GM12878 (cell line): ENCODE results near the gene ZBTB34. TPM values are rescaled to one million over a fixed set of nuclear protein-coding genes. Genes with fewer than 3 reads are reported as not detected.

Experiments used
- ATF3 ChIP-seq: IDR thresholded peaks from 2 replicates; pipeline ENCODE4 v1.6.1; 2011; ENCODE audit warnings: low read depth, mild to moderate bottlenecking, low read length, moderate library complexity, borderline replicate concordance; ENCODE audit errors: extremely low read depth
- BCL11A ChIP-seq: IDR thresholded peaks from 2 replicates; pipeline ENCODE4 v1.6.1; 2011; ENCODE audit warnings: low read depth, low read length
- CBX5 ChIP-seq: sonication (generic); IDR thresholded peaks from 2 replicates; pipeline ENCODE4 v1.6.1; 2016; ENCODE audit warnings: low read depth, moderate library complexity, mild to moderate bottlenecking, inconsistent platforms
- DPF2 ChIP-seq: fragments of 450-650 bp; IDR thresholded peaks from 2 replicates; pipeline ENCODE4 v1.6.1; 2017; ENCODE audit warnings: mild to moderate bottlenecking
- ESRRA ChIP-seq: IDR thresholded peaks from 2 replicates; pipeline ENCODE4 v1.6.1; 2012; ENCODE audit warnings: mild to moderate bottlenecking, low read length, improper control_type of control experiment
- HCFC1 ChIP-seq: fragments of 150-350 bp; IDR thresholded peaks from 2 replicates; pipeline ENCODE4 v1.6.1; 2014; ENCODE audit warnings: low read length
- JUNB ChIP-seq: IDR thresholded peaks from 2 replicates; pipeline ENCODE4 v1.6.1; 2016; ENCODE audit warnings: antibody characterized with exemption, mild to moderate bottlenecking
- MTA2 ChIP-seq: fragments of 450-650 bp; IDR thresholded peaks from 2 replicates; pipeline ENCODE4 v1.6.1; 2016; ENCODE audit warnings: low read depth, mild to moderate bottlenecking, moderate library complexity
- NFIC ChIP-seq: IDR thresholded peaks from 2 replicates; pipeline ENCODE4 v1.6.1; 2012; ENCODE audit warnings: low read depth, mild to moderate bottlenecking, inconsistent platforms, low read length, moderate library complexity
- NR2C1 ChIP-seq: fragments of 450-650 bp; IDR thresholded peaks from 2 replicates; pipeline ENCODE4 v1.6.1; 2017; ENCODE audit warnings: antibody characterized with exemption, mild to moderate bottlenecking, moderate library complexity
- PAX8 ChIP-seq: fragments of 450-650 bp; IDR thresholded peaks from 2 replicates; pipeline ENCODE4 v1.6.1; 2017; ENCODE audit warnings: mild to moderate bottlenecking, moderate library complexity
- POLR2A ChIP-seq: IDR thresholded peaks from 2 replicates; pipeline ENCODE4 v1.6.1; 2011; ENCODE audit warnings: low read depth, mild to moderate bottlenecking, low read length
- RUNX3 ChIP-seq: IDR thresholded peaks from 2 replicates; pipeline ENCODE4 v1.6.1; 2012; ENCODE audit warnings: low read length, inconsistent platforms
- TCF3 ChIP-seq: IDR thresholded peaks from 2 replicates; pipeline ENCODE4 v1.6.1; 2012; ENCODE audit warnings: low read depth, mild to moderate bottlenecking, low read length, borderline replicate concordance; ENCODE audit not compliant: insufficient read depth
- WRNIP1 ChIP-seq: IDR thresholded peaks from 2 replicates; pipeline ENCODE4 v1.6.1; 2011; ENCODE audit warnings: low read depth, low read length, improper control_type of control experiment, borderline replicate concordance
- ZBTB33 ChIP-seq: fragments of 450-650 bp; IDR thresholded peaks from 2 replicates; pipeline ENCODE4 v1.6.1; 2017; ENCODE audit warnings: mild to moderate bottlenecking
- polyA plus RNA-seq, 11 experiments: library from polyadenylated mRNA; depleted of rRNA in 4 of 11; unstranded in 6 of 11; stranded (reverse) in 5 of 11; fragments of >200 nt; fragmentation: Nextera tagmentation in 4 of 11; fragmentation: Illumina TruSeq in 1 of 11; extraction: Ambion mirVana in 4 of 11; extraction: Trizol in 1 of 11; gene quantifications; 1 replicate in 1 of 11; 2 replicates in 10 of 11; pipeline versions ENCODE4 v1.2.1 to v1.2.3, GENCODE V29; 2011 to 2016; ENCODE audit warnings: inconsistent platforms in 2 of 11, missing spikeins in 2 of 11, low read depth in 1 of 11
- total RNA-seq, 4 experiments: library from RNA; depleted of rRNA in 3 of 4; stranded (reverse); fragments of >200 nt in 3 of 4; fragmentation: Illumina TruSeq in 1 of 4; extraction: Trizol in 1 of 4; gene quantifications; 2 replicates each; pipeline versions ENCODE4 v1.2.1 to v1.2.3, GENCODE V29; 2013 to 2021
- TF ChIP-seq, protein P1 (sequence below): fragments of 450-650 bp; IDR thresholded peaks from 2 replicates; pipeline ENCODE4 v1.6.1; 2017; ENCODE audit warnings: borderline replicate concordance
- TF ChIP-seq, protein P2 (sequence below): fragments of 450-650 bp; IDR thresholded peaks from 2 replicates; pipeline ENCODE4 v1.6.1; 2017; ENCODE audit warnings: mild to moderate bottlenecking, low read depth, inconsistent platforms; ENCODE audit not compliant: poor library complexity, severe bottlenecking
- TF ChIP-seq, protein P3 (sequence below): IDR thresholded peaks from 2 replicates; pipeline ENCODE4 v1.6.1; 2012; ENCODE audit warnings: low read length, inconsistent platforms
- TF ChIP-seq, protein P4 (sequence below): IDR thresholded peaks from 2 replicates; pipeline ENCODE4 v1.6.1; 2011; ENCODE audit warnings: low read depth, low read length, improper control_type of control experiment, borderline replicate concordance

The ZBTB34 gene
- total and polyA plus RNA-seq, 10 of the 15 experiments (the other 5 are each of a cell fraction or from before 2014, with no cell fraction given) = 0.71 to 11.3 (median 3.8) TPM

DNA sequence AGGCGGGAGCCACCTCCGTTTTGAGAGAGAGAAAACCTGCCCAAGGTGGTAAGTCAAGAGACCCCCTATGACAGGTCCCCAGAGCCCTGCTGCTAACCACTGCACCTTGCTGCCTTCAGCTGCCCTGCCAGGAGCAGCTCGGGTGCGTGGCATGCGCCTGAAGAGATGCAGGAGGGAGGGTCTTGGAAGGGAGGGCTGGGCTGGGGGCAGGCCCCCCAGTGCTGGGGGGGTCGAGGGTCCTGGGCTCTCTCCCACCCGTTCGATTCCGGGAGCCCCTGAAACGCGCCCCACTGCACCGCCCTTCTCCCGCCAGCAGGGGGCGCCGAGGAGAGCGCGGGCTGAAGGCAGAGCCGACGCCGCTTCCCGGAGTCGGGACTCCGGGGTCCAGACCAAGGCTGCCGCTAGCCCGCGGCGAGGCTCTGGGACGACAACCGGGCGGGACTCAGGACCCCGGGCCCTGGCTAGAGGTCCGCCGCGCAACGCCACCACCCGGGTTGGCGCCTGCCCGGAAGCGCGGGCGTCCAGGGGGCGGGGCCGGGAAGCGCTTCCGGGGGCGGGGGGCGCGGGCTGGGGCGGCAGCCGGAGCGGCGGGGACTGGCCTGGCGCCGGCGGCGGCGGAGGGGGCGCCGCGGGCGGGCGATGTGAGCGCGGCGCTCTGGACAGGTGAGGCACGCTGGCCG lies at the start of gene ZBTB34 (continued):
- TF ChIP-seq ZBTB33 = no peak
- peak; percentile 34; the same call in 1 of the 2 replicates for TF ChIP-seq ATF3
- TF ChIP-seq NR2C1 = peak; percentile 91
- TF ChIP-seq, protein P1, sequence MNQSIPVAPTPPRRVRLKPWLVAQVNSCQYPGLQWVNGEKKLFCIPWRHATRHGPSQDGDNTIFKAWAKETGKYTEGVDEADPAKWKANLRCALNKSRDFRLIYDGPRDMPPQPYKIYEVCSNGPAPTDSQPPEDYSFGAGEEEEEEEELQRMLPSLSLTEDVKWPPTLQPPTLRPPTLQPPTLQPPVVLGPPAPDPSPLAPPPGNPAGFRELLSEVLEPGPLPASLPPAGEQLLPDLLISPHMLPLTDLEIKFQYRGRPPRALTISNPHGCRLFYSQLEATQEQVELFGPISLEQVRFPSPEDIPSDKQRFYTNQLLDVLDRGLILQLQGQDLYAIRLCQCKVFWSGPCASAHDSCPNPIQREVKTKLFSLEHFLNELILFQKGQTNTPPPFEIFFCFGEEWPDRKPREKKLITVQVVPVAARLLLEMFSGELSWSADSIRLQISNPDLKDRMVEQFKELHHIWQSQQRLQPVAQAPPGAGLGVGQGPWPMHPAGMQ = no peak
- no peak for TF ChIP-seq RUNX3
- TF ChIP-seq, protein P2, sequence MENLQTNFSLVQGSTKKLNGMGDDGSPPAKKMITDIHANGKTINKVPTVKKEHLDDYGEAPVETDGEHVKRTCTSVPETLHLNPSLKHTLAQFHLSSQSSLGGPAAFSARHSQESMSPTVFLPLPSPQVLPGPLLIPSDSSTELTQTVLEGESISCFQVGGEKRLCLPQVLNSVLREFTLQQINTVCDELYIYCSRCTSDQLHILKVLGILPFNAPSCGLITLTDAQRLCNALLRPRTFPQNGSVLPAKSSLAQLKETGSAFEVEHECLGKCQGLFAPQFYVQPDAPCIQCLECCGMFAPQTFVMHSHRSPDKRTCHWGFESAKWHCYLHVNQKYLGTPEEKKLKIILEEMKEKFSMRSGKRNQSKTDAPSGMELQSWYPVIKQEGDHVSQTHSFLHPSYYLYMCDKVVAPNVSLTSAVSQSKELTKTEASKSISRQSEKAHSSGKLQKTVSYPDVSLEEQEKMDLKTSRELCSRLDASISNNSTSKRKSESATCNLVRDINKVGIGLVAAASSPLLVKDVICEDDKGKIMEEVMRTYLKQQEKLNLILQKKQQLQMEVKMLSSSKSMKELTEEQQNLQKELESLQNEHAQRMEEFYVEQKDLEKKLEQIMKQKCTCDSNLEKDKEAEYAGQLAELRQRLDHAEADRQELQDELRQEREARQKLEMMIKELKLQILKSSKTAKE = no peak
- TF ChIP-seq PAX8 = no peak
- TF ChIP-seq DPF2 = peak; percentile 61
- no peak for TF ChIP-seq ESRRA
- TF ChIP-seq NFIC = no peak
- TF ChIP-seq, protein P3, sequence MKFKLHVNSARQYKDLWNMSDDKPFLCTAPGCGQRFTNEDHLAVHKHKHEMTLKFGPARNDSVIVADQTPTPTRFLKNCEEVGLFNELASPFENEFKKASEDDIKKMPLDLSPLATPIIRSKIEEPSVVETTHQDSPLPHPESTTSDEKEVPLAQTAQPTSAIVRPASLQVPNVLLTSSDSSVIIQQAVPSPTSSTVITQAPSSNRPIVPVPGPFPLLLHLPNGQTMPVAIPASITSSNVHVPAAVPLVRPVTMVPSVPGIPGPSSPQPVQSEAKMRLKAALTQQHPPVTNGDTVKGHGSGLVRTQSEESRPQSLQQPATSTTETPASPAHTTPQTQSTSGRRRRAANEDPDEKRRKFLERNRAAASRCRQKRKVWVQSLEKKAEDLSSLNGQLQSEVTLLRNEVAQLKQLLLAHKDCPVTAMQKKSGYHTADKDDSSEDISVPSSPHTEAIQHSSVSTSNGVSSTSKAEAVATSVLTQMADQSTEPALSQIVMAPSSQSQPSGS = no peak
- TF ChIP-seq CBX5 = no peak
- TF ChIP-seq MTA2 = peak; percentile 44; the same call in 1 of the 2 replicates
- no peak; the same call in 1 of the 2 replicates for TF ChIP-seq TCF3
- no peak for TF ChIP-seq BCL11A
- TF ChIP-seq POLR2A = peak; percentile 91
- TF ChIP-seq WRNIP1 = no peak
- TF ChIP-seq, protein P4, sequence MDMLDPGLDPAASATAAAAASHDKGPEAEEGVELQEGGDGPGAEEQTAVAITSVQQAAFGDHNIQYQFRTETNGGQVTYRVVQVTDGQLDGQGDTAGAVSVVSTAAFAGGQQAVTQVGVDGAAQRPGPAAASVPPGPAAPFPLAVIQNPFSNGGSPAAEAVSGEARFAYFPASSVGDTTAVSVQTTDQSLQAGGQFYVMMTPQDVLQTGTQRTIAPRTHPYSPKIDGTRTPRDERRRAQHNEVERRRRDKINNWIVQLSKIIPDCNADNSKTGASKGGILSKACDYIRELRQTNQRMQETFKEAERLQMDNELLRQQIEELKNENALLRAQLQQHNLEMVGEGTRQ = no peak
- no peak for TF ChIP-seq JUNB
- TF ChIP-seq HCFC1 = no peak; the same call in 1 of the 2 replicates
